GM23338 (cell line): Measurements from ENCODE around the gene GPALPP1.

ENCODE experiments used
- CREB1 ChIP-seq: fragments of 250-450 bp; sonication (Bioruptor Pico); IDR thresholded peaks from 2 replicates; pipeline ENCODE4 v1.5.0; 2020; ENCODE audit warnings: low read depth, mild to moderate bottlenecking, moderate library complexity
- EZH2 ChIP-seq: fragments of 200-600 bp; sonication (generic); IDR thresholded peaks from one replicate; pipeline ENCODE4 v1.8.0; 2017; ENCODE audit warnings: antibody characterized with exemption, mild to moderate bottlenecking, low read depth; ENCODE audit not compliant: unreplicated experiment

GRCh38 chr13:45049478-45049877 is 60.1 kb downstream of the GPALPP1 start:
- TF ChIP-seq CREB1 = no peak
- TF ChIP-seq EZH2 = no peak
